OCI-LY7 (cell line): ENCODE measurements around the gene DIP2C. TPM values are rescaled to one million over a fixed set of nuclear protein-coding genes. Genes with fewer than 3 reads are reported as not detected.

Experiments used
- BruUV-seq: library from RNA; stranded (reverse); fragments of 400-500 nt; replicated peaks from 2 replicates; lab custom pipeline; 2021; lab: Mats Ljungman, UMichigan
- CTCF ChIA-PET: fragments of 300-600 bp; sonication (Branson Sonifier 250); formaldehyde crosslinking; loops from one replicate; lab custom pipeline; 2022; ENCODE audit warnings: antibody characterized with exemption; ENCODE audit not compliant: unreplicated experiment; lab: Charles Lee
- POLR2A ChIA-PET: fragments of 300-600 bp; sonication (Branson Sonifier 250); formaldehyde crosslinking; loops from one replicate; lab custom pipeline; 2022; ENCODE audit warnings: antibody characterized with exemption; lab: Charles Lee
- DNase-seq: peaks from one replicate; pipeline ENCODE4 v3.0.0-alpha.2; 2015; ENCODE audit warnings: low spot score
- H2AFZ ChIP-seq: fragments of 200-600 bp; sonication (generic), shearing (Covaris generic); 2 replicates; pipeline ENCODE4 v1.6.1; 2014; ENCODE audit warnings: mild to moderate bottlenecking, antibody characterized with exemption, low read length, moderate library complexity
- H3K27ac ChIP-seq: fragments of 200-600 bp; sonication (generic); 2 replicates; pipeline ENCODE4 v1.5.1; 2014; ENCODE audit warnings: mixed run types, low read depth, mild to moderate bottlenecking, moderate library complexity, low read length, inconsistent platforms; ENCODE audit not compliant: poor library complexity, severe bottlenecking
- H3K36me3 ChIP-seq: fragments of 200-600 bp; sonication (generic); 2 replicates; pipeline ENCODE4 v1.6.1; 2014; ENCODE audit warnings: mild to moderate bottlenecking, antibody characterized with exemption, low read length, moderate library complexity, mixed read lengths; ENCODE audit not compliant: insufficient read depth
- H3K4me1 ChIP-seq: fragments of 200-600 bp; sonication (generic); 2 replicates; pipeline ENCODE4 v1.5.1; 2014; ENCODE audit warnings: mild to moderate bottlenecking, low read length; ENCODE audit not compliant: insufficient read depth, poor library complexity, severe bottlenecking
- H3K4me2 ChIP-seq: fragments of 200-600 bp; sonication (generic); 2 replicates; pipeline ENCODE4 v1.6.1; 2014; ENCODE audit warnings: mild to moderate bottlenecking, low read length
- H3K4me3 ChIP-seq: fragments of 200-600 bp; sonication (generic); 2 replicates; pipeline ENCODE4 v1.5.1; 2014; ENCODE audit warnings: mild to moderate bottlenecking, low read depth, low read length; ENCODE audit not compliant: poor library complexity, severe bottlenecking
- H3K79me2 ChIP-seq: fragments of 200-600 bp; sonication (generic); 2 replicates; pipeline ENCODE4 v1.6.1; 2016; ENCODE audit warnings: low read depth, mild to moderate bottlenecking, low read length, moderate library complexity, mixed read lengths; ENCODE audit not compliant: insufficient read depth
- H3K9me2 ChIP-seq: fragments of 200-600 bp; sonication (generic); 2 replicates; pipeline ENCODE4 v1.6.1; 2016; ENCODE audit warnings: mild to moderate bottlenecking, low read length, mixed read lengths; ENCODE audit not compliant: insufficient read depth
- H3K9me3 ChIP-seq: fragments of 200-600 bp; sonication (generic); 2 replicates; pipeline ENCODE4 v1.6.1; 2014; ENCODE audit warnings: mild to moderate bottlenecking, mixed run types, low read length, mixed read lengths
- H4K20me1 ChIP-seq: fragments of 200-600 bp; sonication (generic); 2 replicates; pipeline ENCODE4 v1.6.1; 2014; ENCODE audit warnings: mild to moderate bottlenecking, antibody characterized with exemption, low read length, moderate library complexity, mixed read lengths; ENCODE audit not compliant: insufficient read depth
- CTCF ChIP-seq: fragments of 200-600 bp; sonication (generic); conservative IDR thresholded peaks from 2 replicates; pipeline ENCODE4 v1.5.1; 2014; ENCODE audit warnings: mild to moderate bottlenecking, antibody characterized with exemption, low read length, moderate library complexity, mixed read lengths
- EZH2phosphoT487 ChIP-seq: fragments of 200-600 bp; sonication (generic); IDR thresholded peaks from 2 replicates; pipeline ENCODE4 v1.6.1; 2018; ENCODE audit warnings: low read depth, borderline replicate concordance, mild to moderate bottlenecking, mixed run types, antibody characterized with exemption, low read length, moderate library complexity, mixed read lengths
- intact Hi-C: fragments of 100-400 bp; cut with micrococcal nuclease; formaldehyde crosslinking; loops from one replicate; pipeline ENCODE4 v1.10.0; 2022; ENCODE audit not compliant: unreplicated experiment
- total RNA-seq, 2 experiments: library from RNA; depleted of rRNA in 1 of 2; stranded (reverse); fragments of >200 nt in 1 of 2; shearing (Covaris generic) in 1 of 2; gene quantifications; 2 replicates each; pipeline ENCODE4 v1.2.3, GENCODE V29; 2014 to 2022

DIP2C gene
- total RNA-seq, 2 experiments from 2014 or later = 10.9 to 29.5 TPM

- DNase-seq = peak; percentile 65
- Histone ChIP-seq H4K20me1 (no peaks in the 10 kb centered on the region), H3K36me3 (peaks cover 33% of the 10 kb centered on the region; the same call in 1 of the 2 replicates), H3K9me2 (no peaks in the 10 kb centered on the region), H3K79me2 (no peaks in the 10 kb centered on the region), H2AFZ (peak overlapping the region; percentile 38; the same call in 1 of the 2 replicates), H3K9me3 (no peaks in the 10 kb centered on the region), H3K4me1 (peaks cover 100% of the 10 kb centered on the region), H3K4me2 (peak overlapping the region; percentile 73), H3K27ac (peak overlapping the region; percentile 65), H3K4me3 (peak overlapping the region; percentile 36)
- POLR2A ChIA-PET = interaction anchor here (0.9 to 1.7 kb wide), 4 partner anchors 17 to 201 kb away, joined by 3 to 6 read pairs (median 4); no protein-coding TSS in a partner anchor
- CTCF ChIA-PET = no interaction called here
- no TSS peak for BruUV-seq
- TF ChIP-seq CTCF = no peak
- TF ChIP-seq EZH2phosphoT487 = no peak
- intact Hi-C loops = no loop called here
These were observed 377.4 kb downstream of the DIP2C start for GRCh38 chr10:311901-312665.

DNA sequence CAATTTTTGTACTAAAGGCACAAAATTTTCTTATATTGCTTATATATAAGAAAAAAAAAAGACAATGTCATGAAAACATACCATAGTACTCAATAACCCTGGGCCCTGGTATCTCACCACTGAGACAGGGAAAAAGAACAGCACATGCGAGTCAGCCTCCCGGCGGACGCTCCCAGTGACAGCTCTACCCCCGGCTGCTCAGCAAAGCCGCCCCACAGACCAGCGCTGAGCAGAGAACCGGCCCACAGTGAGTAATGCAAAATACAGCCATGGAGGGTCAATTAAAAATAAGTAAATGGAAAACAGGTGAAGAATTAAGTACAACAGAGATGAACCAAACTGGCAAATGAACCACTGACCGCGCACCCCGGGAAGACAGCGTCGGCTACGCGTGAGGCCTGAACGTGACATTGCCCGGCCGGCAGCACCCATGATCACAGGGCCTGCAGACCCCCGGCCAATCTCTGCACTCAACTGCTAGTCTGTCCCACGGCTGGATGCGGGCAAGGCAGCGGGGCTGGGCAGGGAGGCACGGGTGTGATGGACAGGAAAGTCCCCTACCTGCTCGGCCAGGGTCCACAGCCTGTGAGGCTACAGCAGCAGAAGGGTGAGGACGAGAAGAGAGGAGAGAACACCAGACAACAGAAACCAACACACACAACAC, 378.4 kb downstream of the DIP2C start:
- ChIA-PET CTCF (no interaction called here), POLR2A (no interaction called here)
- no peaks in the 10 kb centered on the region for H4K20me1 ChIP-seq
- intact Hi-C loops = no loop called here
- no peaks in the 10 kb centered on the region for H3K9me2 ChIP-seq
- H3K36me3 ChIP-seq = peaks cover 25% of the 10 kb centered on the region; the same call in 1 of the 2 replicates
- H3K4me1 ChIP-seq = peaks cover 100% of the 10 kb centered on the region
- H3K9me3 ChIP-seq = no peaks in the 10 kb centered on the region
- peak overlapping the region; percentile 65 for H3K27ac ChIP-seq
- no peak for TF ChIP-seq EZH2phosphoT487
- no peak for TF ChIP-seq CTCF
- BruUV-seq = no TSS peak
- peak overlapping the region; percentile 38; the same call in 1 of the 2 replicates for H2AFZ ChIP-seq
- peak overlapping the region; percentile 36 for H3K4me3 ChIP-seq
- DNase-seq = no peak
- no peaks in the 10 kb centered on the region for H3K79me2 ChIP-seq
- H3K4me2 ChIP-seq = peak overlapping the region; percentile 73

- Histone ChIP-seq H3K4me2 (peak overlapping the region; percentile 73; the same call in 1 of the 2 replicates), H2AFZ (no peak overlapping the region), H3K79me2 (no peaks in the 10 kb centered on the region), H3K4me3 (no peak overlapping the region), H3K27ac (no peak overlapping the region), H3K9me3 (no peaks in the 10 kb centered on the region), H3K9me2 (no peaks in the 10 kb centered on the region), H4K20me1 (no peaks in the 10 kb centered on the region), H3K36me3 (peaks cover 25% of the 10 kb centered on the region; the same call in 1 of the 2 replicates), H3K4me1 (peaks cover 100% of the 10 kb centered on the region)
- intact Hi-C loops = no loop called here
- TF ChIP-seq CTCF (no peak), EZH2phosphoT487 (no peak)
- ChIA-PET POLR2A (no interaction called here), CTCF (no interaction called here)
- no peak for DNase-seq
- no TSS peak for BruUV-seq
These were observed 379.1 kb downstream of the DIP2C start for GRCh38 chr10:310371-310770.
